ENCODE results near the gene UBE4B. TPM values are rescaled to one million over a fixed set of nuclear protein-coding genes. Genes with fewer than 3 reads are reported as not detected.
A peak's percentile ranks its signal among the peaks of the same experiment; 100 is the strongest.

The UBE4B gene
- total RNA-seq, 1 donor from 2014 or later, result 63.7 TPM

GRCh38 chr1:10046356-10047085, 13.8 kb downstream of the UBE4B start:
- no peak overlapping the region for H3K4me3 Mint-ChIP-seq
- no peak for TF ChIP-seq CTCF (IDR thresholded peaks at IDR 0.05; ENCODE audit: unreplicated experiment)
- DNase-seq (ENCODE audit: low spot score in 2 of 2, unreplicated experiment in 2 of 2), result no peak
- no peaks in the 10 kb centered on the region for H3K27me3 Mint-ChIP-seq (ENCODE audit: low read depth)
- peaks cover 29% of the 10 kb centered on the region for H3K4me1 Mint-ChIP-seq
- peaks cover 13% of the 10 kb centered on the region for H3K36me3 Mint-ChIP-seq
- H3K9me3 Mint-ChIP-seq, result no peaks in the 10 kb centered on the region
- H3K27ac Mint-ChIP-seq, result peak overlapping the region; percentile 77

- no peak for TF ChIP-seq CTCF (IDR thresholded peaks at IDR 0.05; ENCODE audit: unreplicated experiment)
- H3K36me3 Mint-ChIP-seq, result peaks cover 9% of the 10 kb centered on the region
- H3K4me1 Mint-ChIP-seq, result peaks cover 29% of the 10 kb centered on the region
- no peak for DNase-seq (ENCODE audit: low spot score in 2 of 2, unreplicated experiment in 2 of 2)
- H3K4me3 Mint-ChIP-seq, result no peak overlapping the region
- H3K27me3 Mint-ChIP-seq (ENCODE audit: low read depth), result no peaks in the 10 kb centered on the region
- H3K9me3 Mint-ChIP-seq, result no peaks in the 10 kb centered on the region
- H3K27ac Mint-ChIP-seq, result peak overlapping the region; percentile 11
Measured at GRCh38 chr1:10048601-10049000, 15.8 kb downstream of the UBE4B start.

GRCh38 chr1:10050611-10051010, 17.9 kb downstream of the UBE4B start:
- Mint-ChIP-seq H3K9me3 (no peaks in the 10 kb centered on the region), H3K27me3 (ENCODE audit: low read depth) (no peaks in the 10 kb centered on the region), H3K27ac (no peak overlapping the region), H3K4me1 (peaks cover 21% of the 10 kb centered on the region), H3K4me3 (no peak overlapping the region), H3K36me3 (peaks cover 7% of the 10 kb centered on the region)
- DNase-seq (ENCODE audit: low spot score in 2 of 2, unreplicated experiment in 2 of 2), result no peak
- no peak for TF ChIP-seq CTCF (IDR thresholded peaks at IDR 0.05; ENCODE audit: unreplicated experiment)

DNA sequence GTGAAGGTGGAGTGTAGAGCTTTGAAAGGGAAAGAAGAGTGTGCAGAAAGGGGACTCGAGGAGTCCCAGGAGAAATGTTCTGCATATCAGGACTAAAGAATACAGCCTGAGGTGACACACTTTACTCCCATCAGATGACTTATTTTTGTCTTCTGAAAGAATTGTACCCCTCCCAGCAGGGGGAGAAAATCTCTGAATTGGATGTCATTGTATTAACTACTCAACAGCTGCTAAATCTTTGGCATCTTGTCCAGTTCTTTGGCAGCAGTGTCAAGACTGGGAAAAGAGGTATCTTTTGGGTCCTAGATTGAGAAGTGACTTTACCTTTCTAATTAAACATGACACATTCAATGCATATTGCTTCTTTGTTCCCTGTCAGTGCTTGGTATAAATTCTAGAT, 18.9 kb downstream of the UBE4B start:
- peaks cover 7% of the 10 kb centered on the region for H3K36me3 Mint-ChIP-seq
- TF ChIP-seq CTCF (IDR thresholded peaks at IDR 0.05; ENCODE audit: unreplicated experiment), result no peak
- no peak for DNase-seq (ENCODE audit: low spot score in 2 of 2, unreplicated experiment in 2 of 2)
- H3K27ac Mint-ChIP-seq, result no peak overlapping the region
- no peak overlapping the region for H3K4me3 Mint-ChIP-seq
- no peaks in the 10 kb centered on the region for H3K27me3 Mint-ChIP-seq (ENCODE audit: low read depth)
- H3K9me3 Mint-ChIP-seq, result no peaks in the 10 kb centered on the region
- peaks cover 10% of the 10 kb centered on the region for H3K4me1 Mint-ChIP-seq

DNA sequence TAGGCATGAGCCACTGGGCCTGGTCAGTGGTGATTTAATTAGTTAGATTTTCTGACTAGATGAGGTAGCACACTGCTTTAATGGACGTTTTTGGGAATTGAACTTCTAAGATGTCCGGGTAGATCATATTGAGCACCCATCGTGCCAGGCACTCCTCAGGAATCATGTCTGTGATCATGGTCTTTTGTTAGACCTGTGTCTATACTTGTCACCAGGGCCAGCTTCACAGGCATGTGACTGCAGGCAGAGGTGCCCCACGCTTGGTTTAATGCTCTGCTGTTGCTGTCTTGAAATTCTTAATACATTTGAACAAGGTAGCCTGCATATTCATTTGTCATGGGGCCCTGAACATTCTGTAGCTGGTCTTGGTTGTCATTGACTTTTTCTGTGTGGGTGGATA, 19.6 kb downstream of the UBE4B start:
- Mint-ChIP-seq H3K4me3 (no peak overlapping the region), H3K9me3 (no peaks in the 10 kb centered on the region), H3K27ac (peak overlapping the region; percentile 20), H3K36me3 (peaks cover 7% of the 10 kb centered on the region), H3K27me3 (ENCODE audit: low read depth) (no peaks in the 10 kb centered on the region), H3K4me1 (peaks cover 4% of the 10 kb centered on the region)
- no peak for TF ChIP-seq CTCF (IDR thresholded peaks at IDR 0.05; ENCODE audit: unreplicated experiment)
- DNase-seq (ENCODE audit: low spot score in 2 of 2, unreplicated experiment in 2 of 2), result no peak
